Sigmoid colon (tissue), 4 donors: Measurements from ENCODE around the gene ZNF17.
"Not testable (repeated sequence)": the region's sequence is repeated elsewhere in the genome, so short reads cannot be mapped to it uniquely, and the experiment has no call there.

Experiments
- EP300 ChIP-seq, 4 donors: sonication (generic); formaldehyde crosslinking; IDR thresholded peaks; one replicate each; pipeline ENCODE4 v1.6.1; 2017; ENCODE audit warnings: antibody characterized with exemption in 4 of 4
- POLR2A ChIP-seq, 2 donors: fragments of 450-650 bp; IDR thresholded peaks; one replicate each; pipeline ENCODE4 v1.6.1; 2016; ENCODE audit warnings: antibody characterized with exemption in 2 of 2, mild to moderate bottlenecking in 2 of 2, moderate library complexity in 2 of 2

- not testable (repeated sequence) for TF ChIP-seq EP300, POLR2A (IDR thresholded peaks at IDR 0.05)
These were observed 36.3 kb upstream of the ZNF17 start for GRCh38 chr19:57374647-57375046.
